ENCODE data around the gene SLC22A25. TPM values are rescaled to one million over a fixed set of nuclear protein-coding genes. Genes with fewer than 3 reads are reported as not detected.

The SLC22A25 gene
- total and polyA plus RNA-seq, 9 of the 15 experiments (the other 6 are each of a cell fraction or from before 2014, with no cell fraction given) = not detected

DNA sequence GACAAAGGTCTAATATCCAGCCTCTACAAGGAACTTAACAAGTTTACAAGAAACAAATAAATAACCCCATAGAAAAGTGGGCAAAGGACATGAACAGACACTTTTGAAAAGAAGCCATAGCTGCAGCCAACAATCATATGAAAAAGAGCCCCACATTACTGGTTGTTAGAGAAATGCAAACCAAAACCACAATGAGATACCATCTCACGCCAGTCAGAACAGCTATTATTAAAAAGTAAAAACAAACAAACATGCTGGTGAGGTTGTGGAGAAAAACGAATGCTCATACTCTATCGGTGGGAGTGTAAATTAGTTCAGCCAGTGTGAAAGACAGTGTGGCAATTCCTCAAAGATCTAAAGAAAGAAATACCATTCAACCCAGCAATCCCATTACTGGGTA is 5.6 kb upstream of the SLC22A25 start:
- no peaks in the 10 kb centered on the region for H3K9me3 ChIP-seq (replicated peaks; ENCODE audit: control insufficient read depth, insufficient read depth, low read depth, low read length)
- intact Hi-C loops (cut with micrococcal nuclease) (no loop called here), in situ Hi-C loops (cut with MboI) (no loop called here)
- TF ChIP-seq TAF9B (IDR thresholded peaks at IDR 0.05; ENCODE audit: partially characterized antibody) (no peak), ZNF518B (CRISPR knock-in tag; IDR thresholded peaks at IDR 0.05) (no peak), MIER1 (IDR thresholded peaks at IDR 0.05; ENCODE audit: low read depth) (no peak), TAF1 (IDR thresholded peaks at IDR 0.05; ENCODE audit: control insufficient read depth, extremely low read depth, insufficient read depth, low read length, severe bottlenecking) (no peak), ZNF3 (CRISPR knock-in tag; IDR thresholded peaks at IDR 0.05) (no peak), RHOXF2B (CRISPR knock-in tag; conservative IDR thresholded peaks at IDR 0.05) (no peak), ZNF707 (CRISPR knock-in tag; conservative IDR thresholded peaks at IDR 0.05) (no peak), ZC3H4 (CRISPR knock-in tag; IDR thresholded peaks at IDR 0.05; ENCODE audit: borderline replicate concordance) (no peak)
- TF ChIP-seq, protein P1, sequence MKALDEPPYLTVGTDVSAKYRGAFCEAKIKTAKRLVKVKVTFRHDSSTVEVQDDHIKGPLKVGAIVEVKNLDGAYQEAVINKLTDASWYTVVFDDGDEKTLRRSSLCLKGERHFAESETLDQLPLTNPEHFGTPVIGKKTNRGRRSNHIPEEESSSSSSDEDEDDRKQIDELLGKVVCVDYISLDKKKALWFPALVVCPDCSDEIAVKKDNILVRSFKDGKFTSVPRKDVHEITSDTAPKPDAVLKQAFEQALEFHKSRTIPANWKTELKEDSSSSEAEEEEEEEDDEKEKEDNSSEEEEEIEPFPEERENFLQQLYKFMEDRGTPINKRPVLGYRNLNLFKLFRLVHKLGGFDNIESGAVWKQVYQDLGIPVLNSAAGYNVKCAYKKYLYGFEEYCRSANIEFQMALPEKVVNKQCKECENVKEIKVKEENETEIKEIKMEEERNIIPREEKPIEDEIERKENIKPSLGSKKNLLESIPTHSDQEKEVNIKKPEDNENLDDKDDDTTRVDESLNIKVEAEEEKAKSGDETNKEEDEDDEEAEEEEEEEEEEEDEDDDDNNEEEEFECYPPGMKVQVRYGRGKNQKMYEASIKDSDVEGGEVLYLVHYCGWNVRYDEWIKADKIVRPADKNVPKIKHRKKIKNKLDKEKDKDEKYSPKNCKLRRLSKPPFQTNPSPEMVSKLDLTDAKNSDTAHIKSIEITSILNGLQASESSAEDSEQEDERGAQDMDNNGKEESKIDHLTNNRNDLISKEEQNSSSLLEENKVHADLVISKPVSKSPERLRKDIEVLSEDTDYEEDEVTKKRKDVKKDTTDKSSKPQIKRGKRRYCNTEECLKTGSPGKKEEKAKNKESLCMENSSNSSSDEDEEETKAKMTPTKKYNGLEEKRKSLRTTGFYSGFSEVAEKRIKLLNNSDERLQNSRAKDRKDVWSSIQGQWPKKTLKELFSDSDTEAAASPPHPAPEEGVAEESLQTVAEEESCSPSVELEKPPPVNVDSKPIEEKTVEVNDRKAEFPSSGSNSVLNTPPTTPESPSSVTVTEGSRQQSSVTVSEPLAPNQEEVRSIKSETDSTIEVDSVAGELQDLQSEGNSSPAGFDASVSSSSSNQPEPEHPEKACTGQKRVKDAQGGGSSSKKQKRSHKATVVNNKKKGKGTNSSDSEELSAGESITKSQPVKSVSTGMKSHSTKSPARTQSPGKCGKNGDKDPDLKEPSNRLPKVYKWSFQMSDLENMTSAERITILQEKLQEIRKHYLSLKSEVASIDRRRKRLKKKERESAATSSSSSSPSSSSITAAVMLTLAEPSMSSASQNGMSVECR (CRISPR knock-in tag; IDR thresholded peaks at IDR 0.05) = no peak
- ChIA-PET CTCF (ENCODE audit: low intra/inter-chr PET ratio) (no interaction called here), POLR2A (no interaction called here)
- BruUV-seq (replicated peaks) = no TSS peak
- H3K9ac ChIP-seq (ENCODE audit: insufficient read depth in 1 of 2, low read depth in 2 of 2, low read length in 2 of 2) = no peak overlapping the region
- FAIRE-seq (no peak), ATAC-seq (no peak), DNase-seq (ENCODE audit: extremely low read depth in 1 of 4, low spot score in 3 of 4) (no peak)
- no peaks in the 10 kb centered on the region for H3K79me2 ChIP-seq (ENCODE audit: control insufficient read depth, insufficient read depth, low read length)
- no peaks in the 10 kb centered on the region; a peak in 2 of 5 replicates for H3K27me3 ChIP-seq (ENCODE audit: control insufficient read depth in 2 of 2, insufficient read depth in 2 of 2, low read length in 2 of 2)
- no peak overlapping the region for H3K4me2 ChIP-seq (ENCODE audit: insufficient read depth, low read length)
- H3K4me1 ChIP-seq (replicated peaks in 1 of 2; ENCODE audit: control insufficient read depth in 2 of 2, insufficient read depth in 2 of 2, low read length in 2 of 2) = no peaks in the 10 kb centered on the region
- no peaks in the 10 kb centered on the region for H3K9me1 ChIP-seq (ENCODE audit: control insufficient read depth, insufficient read depth, low read length)
- H3K27ac ChIP-seq (ENCODE audit: extremely low read depth, low read depth, low read length) = no peak overlapping the region
- H2AFZ ChIP-seq (ENCODE audit: low read depth, low read length) = no peak overlapping the region
- no peaks in the 10 kb centered on the region; the same call in 1 of the 2 replicates for H4K20me1 ChIP-seq (replicated peaks; ENCODE audit: control insufficient read depth, insufficient read depth, low read length)
- WGBS (ENCODE audit: insufficient coverage, low coverage, missing lambda C conversion rate) = 0% methylated on average over 3 of the region's 3 CpGs
- H3K4me3 ChIP-seq = no peak overlapping the region
- H3K36me3 ChIP-seq (ENCODE audit: control insufficient read depth, insufficient read depth, low read length) = no peaks in the 10 kb centered on the region

Data from K562 (cell line).